IMR-90 (cell line): Measurements from ENCODE around the gene PDK1. TPM values are rescaled to one million over a fixed set of nuclear protein-coding genes. Genes with fewer than 3 reads are reported as not detected.
A peak's percentile ranks its signal among the peaks of the same experiment; 100 is the strongest.

ENCODE experiments used
- ATAC-seq: fragments of 200-7000 bp; cut with Tn5 transposase; 2 replicates; pipeline ENCODE4 v1.9.1; 2020; ENCODE audit warnings: low read depth, mild to moderate bottlenecking, moderate library complexity
- BruUV-seq: library from RNA; stranded (reverse); fragments of 400-500 nt; replicated peaks from 2 replicates; lab custom pipeline; 2021; lab: Mats Ljungman, UMichigan
- CTCF ChIA-PET: fragments of 300-600 bp; formaldehyde crosslinking; extraction: SDS; loops from one replicate; lab custom pipeline; 2021; ENCODE audit warnings: antibody characterized with exemption; lab: Yijun Ruan, JAX
- POLR2A ChIA-PET: fragments of 300-600 bp; sonication (Branson Sonifier 250); formaldehyde crosslinking; loops from one replicate; lab custom pipeline; 2022; ENCODE audit warnings: antibody characterized with exemption; ENCODE audit not compliant: unreplicated experiment; lab: Charles Lee
- DNase-seq: peaks from one replicate; pipeline ENCODE4 v3.0.0; 2013
- H2AFZ ChIP-seq: replicated peaks from 2 replicates; pipeline ENCODE3; 2013; ENCODE audit warnings: low read length, mild to moderate bottlenecking; ENCODE audit not compliant: poor library complexity
- H2AK5ac ChIP-seq: 2 replicates; pipeline ENCODE4 v1.6.1; 2013; ENCODE audit warnings: low read depth, low read length, inconsistent platforms
- H2AK9ac ChIP-seq: replicated peaks from 2 replicates; pipeline ENCODE3; 2013; ENCODE audit warnings: mild to moderate bottlenecking, low read depth, low read length, moderate library complexity; ENCODE audit not compliant: poor library complexity
- H2BK120ac ChIP-seq: 2 replicates; pipeline ENCODE4 v1.6.1; 2013; ENCODE audit warnings: low read depth, low read length, inconsistent platforms
- H2BK15ac ChIP-seq: 3 replicates; pipeline ENCODE4 v1.6.1; 2013; ENCODE audit warnings: low read depth, low read length, inconsistent platforms
- H2BK20ac ChIP-seq: 2 replicates; pipeline ENCODE4 v1.6.1; 2013; ENCODE audit warnings: low read depth, mild to moderate bottlenecking, inconsistent platforms, low read length, moderate library complexity
- H2BK5ac ChIP-seq: 2 replicates; pipeline ENCODE4 v1.6.1; 2013; ENCODE audit warnings: mild to moderate bottlenecking, low read depth, low read length, inconsistent platforms; ENCODE audit not compliant: poor library complexity, severe bottlenecking
- H3K14ac ChIP-seq: replicated peaks from 2 replicates; pipeline ENCODE4 v1.6.1; 2013; ENCODE audit warnings: low read depth, low read length, inconsistent platforms
- H3K18ac ChIP-seq: 2 replicates; pipeline ENCODE4 v1.6.1; 2013; ENCODE audit warnings: low read depth, low read length, control low read depth
- H3K23ac ChIP-seq: 2 replicates; pipeline ENCODE4 v1.6.1; 2013; ENCODE audit warnings: low read depth, low read length, inconsistent platforms
- H3K27ac ChIP-seq: 2 replicates; pipeline ENCODE4 v1.5.1; 2013; ENCODE audit warnings: mild to moderate bottlenecking, control low read depth, low read length; ENCODE audit not compliant: insufficient read depth
- H3K27me3 ChIP-seq: 2 replicates; pipeline ENCODE4 v1.6.1; 2013; ENCODE audit warnings: low read length; ENCODE audit not compliant: control insufficient read depth, insufficient read depth
- H3K36me3 ChIP-seq: 2 replicates; pipeline ENCODE4 v1.6.1; 2013; ENCODE audit warnings: low read length, mixed read lengths; ENCODE audit not compliant: control insufficient read depth, insufficient read depth
- H3K4ac ChIP-seq: 2 replicates; pipeline ENCODE4 v1.6.1; 2013; ENCODE audit warnings: low read depth, low read length, inconsistent platforms
- H3K4me1 ChIP-seq: 2 replicates; pipeline ENCODE4 v1.6.1; 2013; ENCODE audit warnings: low read length, mixed read lengths; ENCODE audit not compliant: control insufficient read depth, insufficient read depth
- H3K4me2 ChIP-seq: 2 replicates; pipeline ENCODE4 v1.6.1; 2013; ENCODE audit warnings: low read depth, mild to moderate bottlenecking, control low read depth, low read length, moderate library complexity
- H3K4me3 ChIP-seq: 2 replicates; pipeline ENCODE4 v1.5.1; 2013; ENCODE audit warnings: low read depth, mild to moderate bottlenecking, control low read depth, low read length, moderate library complexity; ENCODE audit not compliant: insufficient read depth
- H3K56ac ChIP-seq: 2 replicates; pipeline ENCODE4 v1.6.1; 2013; ENCODE audit warnings: low read length, inconsistent platforms; ENCODE audit not compliant: insufficient read depth; ENCODE audit errors: extremely low read depth
- H3K79me1 ChIP-seq, 2 experiments: 2 replicates each; pipeline ENCODE4 v1.6.1; 2013; ENCODE audit warnings: low read length in 2 of 2, inconsistent platforms in 1 of 2, low read depth in 1 of 2
- H3K9ac ChIP-seq: 2 replicates; pipeline ENCODE4 v1.6.1; 2013; ENCODE audit warnings: low read depth, low read length, control low read depth
- H3K9me1 ChIP-seq: 2 replicates; pipeline ENCODE4 v1.6.1; 2013; ENCODE audit warnings: low read length, inconsistent platforms; ENCODE audit not compliant: insufficient read depth
- H3K9me3 ChIP-seq: 2 replicates; pipeline ENCODE4 v1.6.1; 2013; ENCODE audit warnings: low read length; ENCODE audit not compliant: control insufficient read depth, insufficient read depth
- H4K20me1 ChIP-seq: 2 replicates; pipeline ENCODE4 v1.6.1; 2013; ENCODE audit warnings: low read length, inconsistent platforms; ENCODE audit not compliant: insufficient read depth
- H4K5ac ChIP-seq: 2 replicates; pipeline ENCODE4 v1.6.1; 2013; ENCODE audit warnings: mild to moderate bottlenecking, low read depth, low read length, control low read depth
- H4K8ac ChIP-seq, 2 experiments: 2 replicates each; pipeline ENCODE4 v1.6.1; 2013; ENCODE audit warnings: low read depth in 2 of 2, low read length in 2 of 2, control low read depth in 1 of 2, inconsistent platforms in 1 of 2
- H4K91ac ChIP-seq: 2 replicates; pipeline ENCODE4 v1.6.1; 2013; ENCODE audit warnings: low read depth, low read length, inconsistent platforms; ENCODE audit not compliant: insufficient read depth
- POLR2A ChIP-seq: IDR thresholded peaks from 2 replicates; pipeline ENCODE4 v1.6.1; 2012; ENCODE audit warnings: mild to moderate bottlenecking, low read depth, low read length
- dilution Hi-C: fragments of 300-500 bp; cut with HindIII; formaldehyde crosslinking; loops from one replicate; pipeline ENCODE4 v1.14.3; 2018; ENCODE audit warnings: low sequenced_read_pairs; ENCODE audit not compliant: unreplicated experiment
- in situ Hi-C: fragments of 300-500 bp; cut with MboI; formaldehyde crosslinking; loops from 3 replicates; pipeline ENCODE4 v1.14.3; 2019; ENCODE audit warnings: low sequenced_read_pairs, inconsistent platforms, mixed read lengths
- intact Hi-C: fragments of 100-400 bp; cut with micrococcal nuclease; formaldehyde crosslinking; loops from 2 replicates; pipeline ENCODE4 v1.10.0; 2022
- polyA plus RNA-seq, 3 experiments: library from polyadenylated mRNA; depleted of rRNA; stranded (reverse); fragments of >200 nt; gene quantifications; 2 replicates each; pipeline ENCODE4 v1.2.3, GENCODE V29; 2012; ENCODE audit warnings: low replicate concordance in 1 of 3
- total RNA-seq: library from RNA; depleted of rRNA; stranded (reverse); fragments of >200 nt; gene quantifications from 2 replicates; pipeline ENCODE4 v1.2.3, GENCODE V29; 2012

Gene PDK1
- total and polyA plus RNA-seq, 2 of the 4 experiments (the other 2 are of a cell fraction), result 38.1 to 85.9 TPM

DNA sequence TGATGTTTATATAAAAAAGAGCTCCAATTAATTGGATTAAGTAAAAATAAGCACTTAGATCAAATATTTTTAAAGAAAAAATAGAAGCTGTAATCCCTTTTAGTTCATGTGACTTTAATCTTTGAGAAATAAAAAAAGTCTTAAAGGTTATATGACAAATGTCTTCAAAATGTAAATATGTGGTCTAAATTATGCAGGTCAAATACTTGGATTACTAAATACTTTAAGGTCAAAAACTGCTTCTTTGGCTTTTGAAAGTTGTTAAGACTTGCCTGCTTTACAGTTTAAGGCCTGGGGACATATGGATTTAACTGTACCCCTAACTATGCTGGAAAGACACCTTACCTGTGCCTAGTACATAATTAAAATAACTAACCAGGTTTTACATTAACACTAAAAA lies 15.5 kb upstream of the PDK1 start:
- Histone ChIP-seq H3K79me1 (no peaks in the 10 kb centered on the region; a peak in 1 of 4 replicates), H3K4me1 (peaks cover 1% of the 10 kb centered on the region; the same call in 1 of the 2 replicates), H2AK9ac (no peak overlapping the region), H4K8ac (no peak overlapping the region), H3K23ac (no peak overlapping the region), H2BK20ac (no peak overlapping the region), H2BK15ac (no peak overlapping the region), H2AFZ (no peak overlapping the region), H2AK5ac (no peak overlapping the region), H4K91ac (no peak overlapping the region), H3K18ac (no peak overlapping the region), H4K20me1 (no peaks in the 10 kb centered on the region), H3K9ac (no peak overlapping the region), H3K36me3 (no peaks in the 10 kb centered on the region), H3K4me2 (peak overlapping the region; percentile 49; the same call in 1 of the 2 replicates), H2BK120ac (no peak overlapping the region), H4K5ac (no peak overlapping the region), H2BK5ac (peak overlapping the region; percentile 87), H3K27me3 (no peaks in the 10 kb centered on the region), H3K4ac (no peak overlapping the region; the same call in 1 of the 2 replicates), H3K9me1 (no peaks in the 10 kb centered on the region), H3K4me3 (no peak overlapping the region), H3K56ac (no peak overlapping the region), H3K27ac (no peak overlapping the region), H3K9me3 (peaks cover 8% of the 10 kb centered on the region), H3K14ac (0 out of 2 replicates have a peak overlapping the region, but pooled peaks have one; percentile 59)
- ATAC-seq (no peak; the same call in 1 of the 2 replicates), DNase-seq (peak; percentile 53)
- POLR2A ChIA-PET, result no interaction called here
- BruUV-seq, result no TSS peak
- in situ Hi-C loops (no loop called here), intact Hi-C loops (no loop called here), dilution Hi-C loops (no loop called here)
- no peak for TF ChIP-seq POLR2A
- CTCF ChIA-PET, result interaction anchor here (0.6 kb wide), 1 partner anchor 45 kb away, joined by 5 read pairs; no protein-coding TSS in a partner anchor
